ENCODE measurements around the gene NEXN. TPM values are rescaled to one million over a fixed set of nuclear protein-coding genes. Genes with fewer than 3 reads are reported as not detected.

The NEXN gene
- 10 to 100 TPM; 13.2 to 14.1 TPM for total RNA-seq

DNA sequence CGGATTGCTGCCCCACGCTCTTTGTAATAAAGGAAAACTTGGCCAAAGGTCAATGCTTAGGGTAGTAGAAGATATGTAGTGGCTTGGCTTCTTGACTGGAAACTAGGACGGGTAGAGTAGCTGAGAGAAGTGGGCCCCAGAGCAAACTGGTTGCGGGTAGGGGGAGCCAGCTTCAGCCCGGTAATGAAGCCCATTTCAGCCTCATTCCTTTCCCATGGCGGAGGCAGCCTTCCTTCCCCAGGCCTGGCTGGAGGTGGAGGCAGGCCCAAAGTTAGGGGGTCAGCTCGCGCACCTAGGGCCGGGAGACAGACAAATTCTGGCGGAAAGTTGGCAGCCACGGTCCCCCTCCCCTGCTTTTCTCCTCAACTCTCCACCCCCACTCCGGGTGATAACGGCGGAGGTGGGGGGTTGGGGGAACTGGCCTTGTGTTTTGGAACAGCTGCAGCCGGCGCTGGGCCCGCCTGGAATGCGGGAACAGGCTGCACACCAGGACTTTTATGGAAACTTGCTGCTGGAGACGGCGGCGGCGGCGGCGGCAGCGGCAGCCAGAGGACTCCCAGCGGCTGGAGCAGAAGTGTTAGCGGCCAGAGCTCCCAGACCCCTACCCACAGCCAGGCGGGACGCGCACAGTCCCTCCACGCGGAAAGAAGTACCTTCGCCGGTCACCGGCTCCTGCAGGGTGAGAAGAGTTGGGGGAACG lies at the start of gene NEXN:
NEXN (plus strand) TSS at position 544 of the 700 bp plus-strand sequence. CDS start 27,483 bp downstream, outside the sequence.
- Histone ChIP-seq H3K4me3 (peak within 1 kb of the TSS; percentile 64 to 79), H3K27ac (peak within 1 kb of the TSS; percentile 77 to 83), H3K27me3 (replicated peaks; ENCODE audit: insufficient read depth) (no peaks in the 10 kb centered on the region), H3K36me3 (no peaks in the 10 kb centered on the region), H3K9me3 (no peaks in the 10 kb centered on the region), H3K4me1 (replicated peaks) (no peaks in the 10 kb centered on the region)
- 10% methylated on average over 36 of the region's 36 CpGs for WGBS
- peak; percentile 43 for DNase-seq (ENCODE audit: low spot score)
- TF ChIP-seq POLR2AphosphoS5 (IDR thresholded peaks at IDR 0.05) (peak; percentile 47), POLR2A (IDR thresholded peaks at IDR 0.05) (no peak)
- TF ChIP-seq, protein P1, sequence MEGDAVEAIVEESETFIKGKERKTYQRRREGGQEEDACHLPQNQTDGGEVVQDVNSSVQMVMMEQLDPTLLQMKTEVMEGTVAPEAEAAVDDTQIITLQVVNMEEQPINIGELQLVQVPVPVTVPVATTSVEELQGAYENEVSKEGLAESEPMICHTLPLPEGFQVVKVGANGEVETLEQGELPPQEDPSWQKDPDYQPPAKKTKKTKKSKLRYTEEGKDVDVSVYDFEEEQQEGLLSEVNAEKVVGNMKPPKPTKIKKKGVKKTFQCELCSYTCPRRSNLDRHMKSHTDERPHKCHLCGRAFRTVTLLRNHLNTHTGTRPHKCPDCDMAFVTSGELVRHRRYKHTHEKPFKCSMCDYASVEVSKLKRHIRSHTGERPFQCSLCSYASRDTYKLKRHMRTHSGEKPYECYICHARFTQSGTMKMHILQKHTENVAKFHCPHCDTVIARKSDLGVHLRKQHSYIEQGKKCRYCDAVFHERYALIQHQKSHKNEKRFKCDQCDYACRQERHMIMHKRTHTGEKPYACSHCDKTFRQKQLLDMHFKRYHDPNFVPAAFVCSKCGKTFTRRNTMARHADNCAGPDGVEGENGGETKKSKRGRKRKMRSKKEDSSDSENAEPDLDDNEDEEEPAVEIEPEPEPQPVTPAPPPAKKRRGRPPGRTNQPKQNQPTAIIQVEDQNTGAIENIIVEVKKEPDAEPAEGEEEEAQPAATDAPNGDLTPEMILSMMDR (IDR thresholded peaks at IDR 0.05): peak in 1 of 4 experiments; percentile 3
- intact Hi-C loops (cut with DNase I): loop anchor here (2.0 to 10.0 kb wide), 2 partner anchors 55 to 133 kb away; partner anchors contain the start of gene USP33

DNA sequence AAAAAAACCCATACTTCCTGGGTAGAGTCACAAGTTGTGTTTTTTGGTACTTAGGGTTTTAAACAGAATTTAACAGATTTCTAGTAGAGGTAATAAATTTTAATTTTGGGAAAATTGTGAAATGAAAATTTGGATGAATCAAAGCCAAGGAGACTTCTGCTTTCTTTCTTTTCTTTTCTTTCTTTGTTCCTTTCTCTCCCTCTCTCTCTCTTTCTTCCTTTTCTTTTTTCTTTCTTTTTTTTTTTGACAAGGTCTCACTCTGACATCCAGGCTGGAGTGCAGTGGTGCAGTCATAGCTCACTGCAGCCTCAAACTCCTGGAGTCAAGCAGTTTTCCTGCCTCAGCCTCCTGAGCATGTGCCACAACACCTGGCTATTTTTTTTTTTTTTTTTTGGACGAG lies 46.9 kb upstream of the NEXN start:
- H3K4me3 ChIP-seq: no peak overlapping the region
- TF ChIP-seq, protein P1 (IDR thresholded peaks at IDR 0.05): no peak
- TF ChIP-seq POLR2A (IDR thresholded peaks at IDR 0.05): no peak
- TF ChIP-seq POLR2AphosphoS5 (IDR thresholded peaks at IDR 0.05): no peak
- no peaks in the 10 kb centered on the region for H3K27me3 ChIP-seq (replicated peaks; ENCODE audit: insufficient read depth)
- H3K27ac ChIP-seq: no peak overlapping the region
- DNase-seq (ENCODE audit: low spot score): no peak
- WGBS: 69% methylated on average over 1 of the region's 1 CpG
- intact Hi-C loops (cut with DNase I): no loop called here
- H3K36me3 ChIP-seq: no peaks in the 10 kb centered on the region
- H3K4me1 ChIP-seq (replicated peaks): no peaks in the 10 kb centered on the region
- no peaks in the 10 kb centered on the region for H3K9me3 ChIP-seq

DNA sequence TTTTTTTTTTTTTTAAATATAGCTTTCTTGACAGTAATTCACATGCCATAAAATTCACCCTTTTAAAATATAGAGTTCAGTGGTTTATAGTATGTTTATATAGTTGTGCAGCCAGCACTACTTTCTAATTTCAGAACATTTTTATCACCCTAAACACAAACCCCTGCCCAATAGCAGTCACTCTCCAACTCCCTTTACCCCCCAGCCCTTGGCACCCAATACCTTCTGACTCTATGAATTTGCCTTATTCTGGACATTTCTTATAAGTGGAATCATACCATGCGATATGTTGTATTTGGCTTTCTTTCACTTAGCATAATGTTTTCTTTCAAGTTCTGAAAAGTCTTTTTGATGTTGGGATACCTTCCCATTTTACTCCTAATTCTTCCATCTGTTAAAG lies 42.5 kb upstream of the NEXN start:
- Histone ChIP-seq H3K4me3 (no peak overlapping the region), H3K36me3 (no peaks in the 10 kb centered on the region), H3K9me3 (no peaks in the 10 kb centered on the region), H3K27ac (no peak overlapping the region), H3K27me3 (replicated peaks; ENCODE audit: insufficient read depth) (no peaks in the 10 kb centered on the region), H3K4me1 (replicated peaks) (no peaks in the 10 kb centered on the region)
- intact Hi-C loops (cut with DNase I): no loop called here
- TF ChIP-seq, protein P1 (IDR thresholded peaks at IDR 0.05): no peak
- no peak for TF ChIP-seq POLR2AphosphoS5 (IDR thresholded peaks at IDR 0.05)
- no peak for TF ChIP-seq POLR2A (IDR thresholded peaks at IDR 0.05)
- WGBS: 74% methylated on average over 1 of the region's 1 CpG
- DNase-seq (ENCODE audit: low spot score): no peak

DNA sequence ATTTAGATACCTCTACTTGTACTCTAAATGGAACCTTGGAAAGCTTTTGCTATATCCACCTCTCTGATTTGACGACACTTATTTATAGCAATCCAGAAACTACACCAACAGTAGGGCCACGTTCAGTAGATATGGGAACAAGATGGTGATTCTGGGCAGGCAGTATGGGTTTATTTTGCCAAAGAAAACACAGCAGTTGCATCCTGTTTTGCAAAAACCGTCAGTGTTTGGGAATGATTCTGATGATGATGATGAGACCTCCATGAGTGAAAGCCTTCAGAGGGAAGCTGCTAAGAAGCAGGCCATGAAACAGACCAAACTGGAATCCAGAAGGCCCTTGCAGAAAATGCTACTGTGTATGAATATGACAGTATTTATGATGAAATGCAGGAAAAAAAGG lies 41.5 kb upstream of the NEXN start:
- no peak for DNase-seq (ENCODE audit: low spot score)
- TF ChIP-seq POLR2AphosphoS5 (IDR thresholded peaks at IDR 0.05) (no peak), POLR2A (IDR thresholded peaks at IDR 0.05) (no peak)
- TF ChIP-seq, protein P1 (IDR thresholded peaks at IDR 0.05): no peak
- no peak overlapping the region for H3K27ac ChIP-seq
- H3K27me3 ChIP-seq (replicated peaks; ENCODE audit: insufficient read depth): no peaks in the 10 kb centered on the region
- WGBS: 73% methylated on average over 3 of the region's 3 CpGs
- intact Hi-C loops (cut with DNase I): no loop called here
- H3K4me3 ChIP-seq: no peak overlapping the region
- no peaks in the 10 kb centered on the region for H3K4me1 ChIP-seq (replicated peaks)
- H3K36me3 ChIP-seq: no peaks in the 10 kb centered on the region
- no peaks in the 10 kb centered on the region for H3K9me3 ChIP-seq

DNA sequence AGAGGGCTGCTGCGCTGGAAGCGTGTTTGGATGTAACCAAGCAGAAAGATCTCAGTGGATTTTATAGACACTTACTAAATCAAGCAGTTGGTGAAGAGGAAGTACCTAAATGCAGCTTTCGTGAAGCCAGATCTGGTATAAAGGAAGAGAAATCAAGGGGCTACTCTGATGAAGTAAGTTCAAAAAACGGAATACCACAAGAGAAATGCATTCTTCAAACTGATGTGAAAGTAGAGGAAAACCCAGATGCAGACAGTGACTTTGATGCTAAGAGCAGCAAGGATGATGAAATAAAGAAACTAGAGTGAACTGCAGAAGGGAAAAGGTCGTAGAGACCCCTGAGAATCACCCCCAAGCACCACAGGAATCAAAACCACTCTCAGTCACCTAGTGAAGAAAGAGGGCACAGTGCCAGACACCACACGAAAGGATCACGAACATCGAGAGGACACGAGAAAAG lies 40.8 kb upstream of the NEXN start:
- no peak overlapping the region for H3K27ac ChIP-seq
- H3K4me3 ChIP-seq: no peak overlapping the region
- DNase-seq (ENCODE audit: low spot score): no peak
- no peaks in the 10 kb centered on the region for H3K27me3 ChIP-seq (replicated peaks; ENCODE audit: insufficient read depth)
- TF ChIP-seq POLR2A (IDR thresholded peaks at IDR 0.05) (no peak), POLR2AphosphoS5 (IDR thresholded peaks at IDR 0.05) (no peak)
- TF ChIP-seq, protein P1 (IDR thresholded peaks at IDR 0.05): no peak
- intact Hi-C loops (cut with DNase I): no loop called here
- H3K4me1 ChIP-seq (replicated peaks): no peaks in the 10 kb centered on the region
- no peaks in the 10 kb centered on the region for H3K9me3 ChIP-seq
- H3K36me3 ChIP-seq: no peaks in the 10 kb centered on the region
- 80% methylated on average over 9 of the region's 9 CpGs for WGBS

Data from prostate gland (tissue), 2 donors.